ENCODE data around the gene SAMSN1. TPM values are rescaled to one million over a fixed set of nuclear protein-coding genes. Genes with fewer than 3 reads are reported as not detected.

Gene SAMSN1
- polyA plus RNA-seq, 1 donor (not counting 4 experiments of a cell fraction or from before 2014, with no cell fraction given) = not detected

GRCh38 chr21:14457762-14458161 is 88.4 kb downstream of the SAMSN1 start:
- Histone ChIP-seq H3K9me1 (ENCODE audit: control insufficient read depth, extremely low read depth, insufficient read depth, low read length) (no peaks in the 10 kb centered on the region), H3K4me3 (ENCODE audit: control insufficient read depth in 2 of 3, extremely low read depth in 1 of 3, insufficient read depth in 2 of 3, low read depth in 1 of 3, low read length in 3 of 3) (no peak overlapping the region), H3K27me3 (ENCODE audit: control insufficient read depth, extremely low read depth, insufficient read depth, low read length) (no peaks in the 10 kb centered on the region), H3K27ac (ENCODE audit: control insufficient read depth, insufficient read depth, low read length) (no peak overlapping the region), H3K9ac (ENCODE audit: control insufficient read depth, extremely low read depth, insufficient read depth, low read length) (no peak overlapping the region), H3K36me3 (ENCODE audit: control insufficient read depth in 2 of 2, extremely low read depth in 1 of 2, insufficient read depth in 2 of 2, low read length in 2 of 2) (no peaks in the 10 kb centered on the region), H2AFZ (ENCODE audit: control insufficient read depth, low read length) (no peak overlapping the region), H3K4me2 (ENCODE audit: control insufficient read depth, extremely low read depth, insufficient read depth, low read depth, low read length) (no peak overlapping the region), H3K79me2 (ENCODE audit: control insufficient read depth, insufficient read depth, low read length) (no peaks in the 10 kb centered on the region), H3K4me1 (ENCODE audit: control insufficient read depth, extremely low read depth, insufficient read depth, low read length) (no peaks in the 10 kb centered on the region), H3K9me3 (ENCODE audit: control insufficient read depth, low read depth, low read length) (no peaks in the 10 kb centered on the region), H4K20me1 (ENCODE audit: control insufficient read depth, extremely low read depth, insufficient read depth, low read length) (no peaks in the 10 kb centered on the region)
- no peak for DNase-seq (ENCODE audit: low read depth, low spot score)
- no peak for FAIRE-seq
- no peak for TF ChIP-seq EZH2 (IDR thresholded peaks at IDR 0.05; ENCODE audit: low read length)
- TF ChIP-seq CTCF (optimal IDR thresholded peaks at IDR 0.05 in 1 of 3, IDR thresholded peaks at IDR 0.05 in 1 of 3, conservative IDR thresholded peaks at IDR 0.05 in 1 of 3; ENCODE audit: extremely low read depth in 1 of 3, insufficient read depth in 2 of 3, low read length in 3 of 3) = no peak
- dilution Hi-C loops (cut with MboI; ENCODE audit: extremely low pct_ligation_motif_present, low sequenced_read_pairs) = no loop called here

GRCh38 chr21:14456911-14457310 is 89.2 kb downstream of the SAMSN1 start:
- H4K20me1 ChIP-seq (ENCODE audit: control insufficient read depth, extremely low read depth, insufficient read depth, low read length) = no peaks in the 10 kb centered on the region
- no peaks in the 10 kb centered on the region for H3K36me3 ChIP-seq (ENCODE audit: control insufficient read depth in 2 of 2, extremely low read depth in 1 of 2, insufficient read depth in 2 of 2, low read length in 2 of 2)
- no peaks in the 10 kb centered on the region for H3K4me1 ChIP-seq (ENCODE audit: control insufficient read depth, extremely low read depth, insufficient read depth, low read length)
- H3K27ac ChIP-seq (ENCODE audit: control insufficient read depth, insufficient read depth, low read length) = no peak overlapping the region
- H3K27me3 ChIP-seq (ENCODE audit: control insufficient read depth, extremely low read depth, insufficient read depth, low read length) = no peaks in the 10 kb centered on the region
- H3K9me1 ChIP-seq (ENCODE audit: control insufficient read depth, extremely low read depth, insufficient read depth, low read length) = no peaks in the 10 kb centered on the region
- H3K79me2 ChIP-seq (ENCODE audit: control insufficient read depth, insufficient read depth, low read length) = no peaks in the 10 kb centered on the region
- H3K9ac ChIP-seq (ENCODE audit: control insufficient read depth, extremely low read depth, insufficient read depth, low read length) = no peak overlapping the region
- FAIRE-seq = no peak
- H3K4me2 ChIP-seq (ENCODE audit: control insufficient read depth, extremely low read depth, insufficient read depth, low read depth, low read length) = no peak overlapping the region
- no peak for DNase-seq (ENCODE audit: low read depth, low spot score)
- TF ChIP-seq CTCF (optimal IDR thresholded peaks at IDR 0.05 in 1 of 3, IDR thresholded peaks at IDR 0.05 in 1 of 3, conservative IDR thresholded peaks at IDR 0.05 in 1 of 3; ENCODE audit: extremely low read depth in 1 of 3, insufficient read depth in 2 of 3, low read length in 3 of 3) (no peak), EZH2 (IDR thresholded peaks at IDR 0.05; ENCODE audit: low read length) (no peak)
- dilution Hi-C loops (cut with MboI; ENCODE audit: extremely low pct_ligation_motif_present, low sequenced_read_pairs) = no loop called here
- H3K4me3 ChIP-seq (ENCODE audit: control insufficient read depth in 2 of 3, extremely low read depth in 1 of 3, insufficient read depth in 2 of 3, low read depth in 1 of 3, low read length in 3 of 3) = no peak overlapping the region
- no peak overlapping the region for H2AFZ ChIP-seq (ENCODE audit: control insufficient read depth, low read length)
- no peaks in the 10 kb centered on the region for H3K9me3 ChIP-seq (ENCODE audit: control insufficient read depth, low read depth, low read length)

All from keratinocyte (primary cell).